ENCODE data around the gene NPEPL1.
"Not testable (repeated sequence)": the region's sequence is repeated elsewhere in the genome, so short reads cannot be mapped to it uniquely, and the experiment has no call there.

The NPEPL1 gene, protein sequence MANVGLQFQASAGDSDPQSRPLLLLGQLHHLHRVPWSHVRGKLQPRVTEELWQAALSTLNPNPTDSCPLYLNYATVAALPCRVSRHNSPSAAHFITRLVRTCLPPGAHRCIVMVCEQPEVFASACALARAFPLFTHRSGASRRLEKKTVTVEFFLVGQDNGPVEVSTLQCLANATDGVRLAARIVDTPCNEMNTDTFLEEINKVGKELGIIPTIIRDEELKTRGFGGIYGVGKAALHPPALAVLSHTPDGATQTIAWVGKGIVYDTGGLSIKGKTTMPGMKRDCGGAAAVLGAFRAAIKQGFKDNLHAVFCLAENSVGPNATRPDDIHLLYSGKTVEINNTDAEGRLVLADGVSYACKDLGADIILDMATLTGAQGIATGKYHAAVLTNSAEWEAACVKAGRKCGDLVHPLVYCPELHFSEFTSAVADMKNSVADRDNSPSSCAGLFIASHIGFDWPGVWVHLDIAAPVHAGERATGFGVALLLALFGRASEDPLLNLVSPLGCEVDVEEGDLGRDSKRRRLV

DNA sequence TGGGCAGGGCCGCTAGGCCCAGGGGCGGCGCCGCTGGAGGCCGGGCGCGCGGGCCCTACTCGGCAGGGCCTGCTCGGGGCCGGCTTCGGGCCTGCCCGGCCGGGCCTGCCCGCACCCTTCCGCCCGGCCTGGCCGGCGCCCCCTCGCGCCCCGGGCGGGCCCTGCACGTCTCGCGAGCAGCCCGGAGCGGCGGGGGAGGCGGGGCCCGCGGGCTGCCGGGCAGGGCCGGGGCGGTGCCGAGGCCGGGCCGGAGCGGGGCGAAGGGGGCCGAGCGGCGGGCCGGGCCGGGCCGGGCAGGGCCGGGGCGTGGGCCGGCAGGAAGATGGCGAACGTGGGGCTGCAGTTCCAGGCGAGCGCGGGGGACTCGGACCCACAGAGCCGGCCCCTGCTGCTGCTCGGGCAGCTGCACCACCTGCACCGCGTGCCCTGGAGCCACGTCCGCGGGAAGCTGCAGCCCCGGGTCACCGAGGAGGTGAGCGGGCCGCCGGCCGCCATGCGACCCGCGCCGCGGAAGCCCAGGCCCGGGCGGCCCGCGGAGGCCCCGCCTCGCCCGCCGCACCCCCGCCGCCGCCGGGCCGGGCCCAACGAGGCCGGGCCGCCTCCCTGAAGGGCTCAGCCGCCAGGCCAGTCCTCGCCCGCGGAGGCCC, at the start of gene NPEPL1:
Gene NPEPL1 (plus strand): TSS at position 222 of the 647 bp plus-strand sequence. CDS start 101 bp downstream, at position 323.
- peak; percentile 46 for DNase-seq (ENCODE audit: low read depth)

DNA sequence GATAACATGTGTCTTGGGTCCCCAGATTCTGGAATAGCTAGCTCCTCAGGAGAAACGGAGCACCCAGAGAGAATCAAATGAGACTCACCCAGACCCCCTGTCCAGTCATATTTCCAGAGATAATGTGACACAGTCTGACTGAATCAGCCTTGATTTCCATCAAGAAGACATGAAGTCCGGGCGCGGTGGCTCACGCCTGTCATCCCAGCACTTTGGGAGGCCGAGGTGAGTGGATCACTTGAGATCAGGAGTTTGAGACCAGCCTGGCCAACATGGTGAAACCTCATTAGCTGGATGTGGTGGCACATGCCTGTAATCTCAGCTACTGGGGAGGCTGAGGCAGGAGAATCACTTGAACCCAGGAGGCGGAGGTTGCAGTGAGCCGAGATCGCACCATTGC, 49.7 kb upstream of the NPEPL1 start:
- not testable (repeated sequence) for DNase-seq (ENCODE audit: low read depth)

DNA sequence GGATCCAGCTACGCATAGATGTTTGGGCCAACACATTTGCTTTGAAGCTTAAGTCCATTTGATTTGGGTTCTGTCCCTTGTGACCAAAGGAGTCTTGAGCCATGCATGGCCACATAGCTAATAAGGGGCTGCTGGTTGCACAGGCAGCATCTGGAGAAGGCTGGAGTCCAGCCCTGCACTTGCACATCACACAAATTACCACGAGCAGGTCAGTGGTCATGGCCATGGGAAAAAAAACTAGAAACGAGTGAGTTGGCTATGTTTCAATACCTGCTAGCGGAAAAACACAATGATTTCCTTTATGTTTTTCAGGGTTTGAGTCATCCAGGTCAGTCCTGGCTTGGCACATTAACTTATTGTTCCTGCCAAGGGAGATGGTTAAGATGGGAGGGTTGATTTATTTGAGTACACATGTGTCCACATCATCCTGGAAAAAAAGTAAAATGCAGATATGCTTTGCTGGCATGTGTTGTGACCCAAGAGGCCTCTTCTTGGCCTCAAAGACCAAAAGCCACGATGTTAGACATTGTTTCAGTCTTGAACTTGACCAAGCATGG, 47.1 kb upstream of the NPEPL1 start:
- no peak for DNase-seq (ENCODE audit: low read depth)

DNA sequence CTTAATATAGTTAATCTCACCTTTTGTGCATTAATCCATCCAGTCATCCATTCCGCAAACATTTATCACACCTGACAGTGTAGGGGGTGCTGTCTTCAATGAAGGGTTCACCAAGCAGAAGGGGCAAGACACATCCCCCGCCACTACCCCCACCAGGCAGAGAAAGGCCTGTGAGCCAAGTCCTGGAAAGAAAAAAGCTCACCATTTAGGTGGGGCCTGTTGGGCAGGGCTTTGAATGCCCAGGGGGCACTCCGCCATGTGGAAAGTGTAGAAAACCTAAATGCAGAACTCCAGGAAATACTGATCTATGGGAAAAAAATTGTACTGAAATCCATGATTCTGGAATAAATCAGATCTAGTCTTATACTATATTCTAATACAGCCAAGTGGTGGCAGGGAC, 46.3 kb upstream of the NPEPL1 start:
- DNase-seq (ENCODE audit: low read depth) = no peak

DNA sequence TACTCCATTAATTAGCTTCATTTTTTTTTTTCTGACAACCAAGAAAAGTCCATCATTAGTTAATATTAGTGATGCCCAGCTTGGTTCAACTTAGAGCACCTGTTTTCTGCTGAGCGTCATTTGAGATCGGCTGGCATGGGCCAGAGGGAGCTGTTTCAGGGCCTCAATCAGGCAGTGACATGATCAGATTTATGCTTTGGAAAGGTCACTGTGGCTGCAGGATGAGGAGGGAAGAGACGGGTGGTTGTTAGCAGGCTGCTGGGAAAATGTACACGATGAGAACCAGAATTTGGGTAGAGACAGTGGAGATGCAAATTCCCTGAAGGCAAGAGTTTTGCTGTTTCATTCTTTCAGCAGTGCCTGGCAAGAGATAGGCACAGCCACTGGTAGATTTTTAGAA, 45.9 kb upstream of the NPEPL1 start:
- no peak for DNase-seq (ENCODE audit: low read depth)

DNA sequence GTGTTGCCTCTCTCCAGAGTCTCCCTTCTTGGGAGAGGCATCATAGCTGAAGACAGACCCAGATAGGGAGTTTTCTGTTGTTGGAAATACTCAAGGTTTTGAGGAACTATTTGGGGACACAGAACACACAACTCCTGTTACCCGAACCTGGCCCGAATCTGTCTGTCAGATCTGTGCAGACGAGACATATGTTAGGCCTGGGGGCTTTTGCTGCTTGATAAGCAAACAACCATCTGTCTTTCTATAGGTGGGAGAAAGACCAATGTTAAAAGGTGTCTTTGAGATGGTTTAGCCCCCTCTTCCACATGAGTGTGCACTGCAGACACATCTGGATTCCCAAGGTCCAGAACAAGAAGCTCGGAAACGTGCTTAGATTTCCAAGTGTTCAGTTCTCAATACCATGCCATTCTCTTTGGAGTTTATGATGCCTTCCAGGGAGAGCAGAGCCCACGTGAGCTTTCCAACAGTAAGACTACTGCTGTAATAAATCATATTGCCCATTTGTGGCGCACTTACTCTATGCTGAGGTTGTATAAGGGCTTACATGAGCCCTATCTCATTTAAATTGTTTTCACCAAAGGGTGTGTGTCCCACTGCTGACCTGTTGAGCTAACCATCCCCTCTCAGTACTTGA, 45.3 kb upstream of the NPEPL1 start:
- no peak for DNase-seq (ENCODE audit: low read depth)

DNA sequence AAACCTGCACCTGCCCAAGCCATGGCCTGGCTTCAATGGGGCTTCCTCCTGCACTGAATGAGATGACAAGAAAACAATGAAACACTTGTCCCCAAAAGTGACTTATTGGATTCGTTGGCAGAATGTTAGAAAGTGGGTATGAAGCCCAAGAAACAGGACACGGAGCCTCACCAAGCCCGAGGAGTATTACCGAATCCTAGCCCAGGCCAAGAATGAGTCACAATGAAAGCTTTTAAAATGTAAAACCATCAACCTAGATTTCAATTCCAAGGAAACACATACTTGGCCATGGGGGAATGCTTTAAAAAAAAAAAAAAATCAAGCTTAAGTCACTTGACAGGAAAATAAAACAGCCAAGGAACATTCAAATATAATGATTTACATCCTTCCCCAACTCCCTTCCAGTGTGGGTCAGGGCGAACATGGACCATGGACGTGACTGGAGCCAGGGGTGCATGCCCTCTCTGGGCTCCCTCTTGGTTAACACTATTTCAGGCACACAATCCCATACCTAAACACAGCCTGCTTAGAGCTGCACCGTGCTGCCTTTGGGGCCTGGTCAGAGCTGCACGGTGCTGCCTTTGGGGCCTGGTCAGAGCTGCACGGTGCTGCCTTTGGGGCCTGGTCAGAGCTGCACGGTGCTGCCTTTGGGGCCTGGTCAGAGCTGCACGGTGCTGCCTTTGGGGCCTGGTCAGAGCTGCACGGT, 44.7 kb upstream of the NPEPL1 start:
- DNase-seq (ENCODE audit: low read depth) = no peak

DNA sequence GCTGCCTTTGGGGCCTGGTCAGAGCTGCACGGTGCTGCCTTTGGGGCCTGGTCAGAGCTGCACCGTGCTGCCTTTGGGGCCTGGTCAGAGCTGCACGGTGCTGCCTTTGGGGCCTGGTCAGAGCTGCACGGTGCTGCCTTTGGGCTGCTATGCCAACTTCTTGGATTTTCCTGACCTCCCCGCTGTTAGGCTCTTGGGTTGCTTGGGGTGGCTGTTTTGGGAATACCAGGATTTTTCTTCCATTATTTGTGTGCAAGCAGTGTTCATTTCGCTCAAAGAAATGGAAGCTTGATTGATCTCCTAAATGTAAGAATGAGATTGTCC, 44.1 kb upstream of the NPEPL1 start:
- DNase-seq (ENCODE audit: low read depth) = not testable (repeated sequence)

DNA sequence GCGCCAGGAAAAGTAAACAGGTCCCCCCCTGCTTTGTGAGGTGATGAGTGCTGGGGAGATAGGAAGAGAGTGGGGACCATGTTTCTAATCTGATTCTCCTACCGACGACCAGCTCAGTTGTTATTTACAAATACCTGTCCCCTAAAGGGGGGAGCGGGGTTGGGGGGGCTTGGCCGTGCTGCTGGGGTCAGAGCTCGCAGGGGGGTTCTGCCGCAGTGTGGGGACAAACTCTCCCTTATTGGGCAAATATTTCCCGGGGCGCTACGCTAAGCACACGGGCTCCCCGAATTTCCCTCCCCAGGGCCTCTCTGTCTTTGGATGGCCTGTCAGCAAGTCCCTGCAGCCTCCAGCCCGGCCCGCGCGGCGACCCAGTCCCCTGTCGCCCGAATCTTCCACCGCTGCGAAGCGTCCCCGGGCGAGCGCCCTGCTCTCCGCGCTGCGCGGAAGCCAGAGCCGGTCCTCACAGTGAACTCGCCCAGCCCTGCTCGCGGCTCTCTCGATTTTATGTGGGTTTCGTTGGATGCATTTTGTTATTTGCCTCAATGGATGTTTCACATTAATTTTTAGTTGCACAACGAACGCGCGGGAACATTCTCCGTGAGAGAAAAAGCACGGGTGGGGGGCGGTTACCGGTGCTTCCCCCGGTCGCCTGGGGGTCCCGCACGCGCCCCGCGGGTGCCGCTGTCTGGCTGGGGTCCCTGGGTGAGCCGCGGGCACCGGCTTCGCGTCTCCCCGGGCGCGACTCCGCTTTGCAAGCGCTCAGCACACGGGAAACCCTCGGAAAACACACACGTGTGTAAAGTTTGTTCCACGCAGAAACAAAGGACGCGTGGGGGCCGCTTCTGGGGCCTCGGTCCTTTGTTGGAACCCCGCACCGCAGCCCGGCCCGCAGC, 43.1 kb upstream of the NPEPL1 start:
- DNase-seq (ENCODE audit: low read depth) = peak; percentile 18

DNA sequence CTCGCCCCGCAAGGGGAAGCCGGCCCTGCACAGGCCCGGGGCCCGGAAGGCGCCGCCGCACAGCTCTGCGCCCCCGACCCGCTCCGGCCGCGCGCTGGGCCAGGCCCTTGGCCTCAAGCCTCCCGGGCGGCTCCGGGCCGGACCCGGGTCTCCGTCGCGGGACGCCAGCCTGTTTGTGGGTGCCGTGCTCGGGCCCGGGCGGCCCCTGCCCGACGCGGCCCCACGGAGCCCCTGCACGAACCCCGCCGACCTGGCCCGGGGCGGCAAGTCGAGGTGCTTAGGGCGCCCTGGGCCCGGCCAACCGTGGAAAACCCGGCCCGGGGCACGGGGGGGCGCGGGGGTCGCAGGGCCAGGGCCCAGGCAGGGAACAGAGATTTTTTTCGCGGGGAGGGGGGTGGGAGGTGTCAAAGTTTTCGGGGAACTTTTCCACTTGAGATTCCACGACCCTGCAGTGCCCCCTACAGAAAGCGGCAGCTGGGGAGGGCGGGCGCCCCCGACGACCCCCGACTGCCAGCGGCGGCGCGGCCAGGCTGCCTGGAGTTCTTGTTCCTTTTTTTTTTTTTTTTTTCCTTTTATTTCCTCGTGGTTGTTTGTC, 42.3 kb upstream of the NPEPL1 start:
- DNase-seq (ENCODE audit: low read depth) = no peak

DNA sequence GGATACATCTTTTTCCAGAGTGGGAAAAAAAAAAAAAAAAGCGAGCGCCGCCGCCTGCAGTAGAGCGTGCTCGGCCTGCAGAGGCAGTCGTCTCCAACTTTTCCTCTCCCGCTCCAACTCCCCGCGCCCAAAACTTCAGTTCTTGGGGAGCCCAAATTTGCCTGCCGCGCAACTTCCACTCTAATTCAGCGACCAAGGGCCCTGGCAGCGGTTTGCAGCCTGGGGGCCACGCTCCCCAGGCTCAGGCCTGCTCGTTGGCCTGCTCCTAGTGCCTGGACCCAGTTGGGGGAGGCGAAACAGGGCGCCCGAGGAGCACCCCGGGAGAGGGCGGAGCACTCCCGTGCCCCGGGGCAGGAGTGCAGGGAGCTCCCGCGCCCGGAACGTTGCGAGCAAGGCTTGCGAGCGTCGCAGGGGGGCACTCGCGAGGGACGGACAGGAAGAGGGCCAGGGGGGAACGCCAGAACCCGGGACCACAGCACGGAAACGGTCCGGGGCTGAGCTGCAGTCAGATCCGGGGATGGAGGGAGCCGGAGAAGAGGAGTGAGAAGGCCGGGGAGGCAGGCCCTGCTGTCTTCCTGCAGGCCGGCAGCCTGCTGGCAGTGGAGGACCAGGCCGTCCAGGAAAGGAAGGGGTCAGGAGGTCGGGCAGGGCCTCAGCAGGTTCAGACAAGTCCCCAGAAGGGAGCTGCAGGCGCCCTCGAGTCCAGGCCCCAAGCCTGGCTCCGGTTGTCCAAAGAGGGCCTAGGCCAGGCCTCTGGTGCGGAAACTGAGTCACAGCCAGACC, 41.6 kb upstream of the NPEPL1 start, which contains the start of gene STX16:
Gene STX16 (plus strand): TSS at position 508 of the 783 bp plus-strand sequence. CDS start 724 bp downstream, outside the sequence.
- peak; percentile 78 for DNase-seq (ENCODE audit: low read depth)

DNA sequence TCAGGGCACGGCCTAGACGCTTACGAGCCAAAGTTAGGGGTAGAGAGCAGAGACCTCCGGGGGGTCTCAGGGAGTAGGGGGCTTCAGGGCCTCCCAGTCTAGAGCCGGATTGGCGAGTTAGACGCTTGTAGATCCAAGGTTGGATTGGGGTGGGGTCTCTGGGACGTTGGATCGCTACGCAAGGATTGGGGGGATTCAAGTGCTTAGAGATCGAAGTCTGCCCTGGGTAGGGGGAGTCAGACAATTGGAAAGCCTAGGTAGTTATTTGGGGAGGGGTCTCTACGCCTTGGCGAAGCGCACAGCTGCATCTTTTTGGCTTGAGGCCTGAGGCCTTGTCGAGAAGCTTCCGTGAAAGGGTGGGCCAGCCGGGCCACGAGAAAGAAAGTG, 41.0 kb upstream of the NPEPL1 start:
- no peak for DNase-seq (ENCODE audit: low read depth)

DNA sequence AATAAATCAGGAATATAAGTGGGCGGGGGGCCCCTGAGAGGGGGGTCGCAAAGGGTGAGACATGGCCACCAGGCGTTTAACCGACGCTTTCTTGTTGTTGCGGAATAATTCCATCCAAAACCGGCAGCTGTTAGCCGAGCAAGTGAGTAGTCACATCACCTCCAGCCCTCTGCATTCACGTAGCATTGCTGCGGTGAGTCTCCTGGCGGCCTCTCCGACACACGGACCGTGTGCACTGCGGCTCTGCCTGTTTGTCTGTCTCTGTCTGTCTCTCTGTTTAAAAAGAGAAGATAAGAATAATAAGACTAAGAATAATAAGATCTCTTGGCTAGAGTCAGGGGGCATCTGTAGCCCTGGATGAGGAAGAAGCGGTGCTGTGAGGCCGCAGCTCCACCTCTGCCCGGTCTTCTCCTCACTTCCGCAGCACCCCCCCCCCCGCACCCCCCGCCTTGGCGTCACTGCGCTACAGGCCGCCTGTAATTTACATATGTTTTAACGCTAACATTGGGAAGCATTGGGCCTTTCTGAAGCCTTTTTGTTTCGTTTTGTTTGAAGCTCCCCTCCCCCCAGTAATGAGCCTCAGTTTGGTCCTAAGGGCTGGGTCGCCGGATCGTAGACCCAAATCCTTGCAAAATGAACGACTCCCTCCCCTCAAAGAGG, 40.5 kb upstream of the NPEPL1 start:
- DNase-seq (ENCODE audit: low read depth) = peak; percentile 38

DNA sequence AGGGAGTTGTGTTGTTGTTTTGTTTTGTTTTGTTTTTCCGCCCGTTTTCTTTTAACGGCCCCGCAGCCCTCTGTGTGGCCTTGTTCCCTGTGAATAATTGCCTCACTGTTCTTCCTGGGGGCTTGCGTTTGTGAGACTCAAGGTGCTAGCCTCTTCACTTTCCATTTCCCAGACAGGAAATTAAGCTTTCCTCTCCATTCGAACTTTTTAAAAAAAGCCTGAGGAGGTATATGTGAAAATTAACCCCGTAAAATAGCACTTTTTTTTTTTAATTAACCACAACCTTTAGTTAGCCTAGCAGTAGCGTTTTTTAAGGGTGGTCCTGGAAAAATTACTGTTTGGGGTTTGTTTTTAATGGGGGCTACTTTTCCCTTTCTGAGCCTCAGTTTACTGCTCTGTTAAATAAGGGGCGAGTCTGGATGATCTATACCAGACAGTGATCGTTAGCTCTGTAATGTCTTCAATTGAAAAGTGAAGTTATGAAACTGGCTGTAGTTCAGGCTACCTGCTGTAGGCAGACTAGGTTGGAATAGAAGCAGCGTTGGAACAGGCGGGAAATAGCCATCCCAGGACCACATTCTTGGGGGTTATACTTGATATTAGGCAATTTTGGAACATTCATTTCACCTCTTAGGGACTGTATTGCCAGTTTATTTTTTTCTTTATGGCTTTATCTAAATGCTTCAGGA, 39.9 kb upstream of the NPEPL1 start:
- no peak for DNase-seq (ENCODE audit: low read depth)

DNA sequence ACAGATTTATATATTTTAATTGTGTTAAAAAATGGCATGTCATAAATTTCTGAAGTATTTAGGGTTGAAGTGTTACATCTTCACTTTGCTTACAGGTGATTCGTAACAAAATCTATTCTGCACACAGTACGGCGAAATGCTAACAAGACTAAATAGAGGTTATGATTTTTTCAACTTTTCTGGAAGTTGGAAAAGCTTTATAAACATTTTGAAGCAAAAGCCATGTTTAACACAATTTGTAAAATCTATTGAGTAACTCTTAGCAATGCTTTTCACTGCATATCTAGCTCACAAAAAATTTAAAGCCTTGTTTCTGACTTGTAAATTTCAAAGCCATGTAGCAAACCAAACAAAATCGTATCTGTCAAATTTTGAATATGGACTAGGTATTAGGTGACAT, 38.3 kb upstream of the NPEPL1 start:
- no peak for DNase-seq (ENCODE audit: low read depth)

DNA sequence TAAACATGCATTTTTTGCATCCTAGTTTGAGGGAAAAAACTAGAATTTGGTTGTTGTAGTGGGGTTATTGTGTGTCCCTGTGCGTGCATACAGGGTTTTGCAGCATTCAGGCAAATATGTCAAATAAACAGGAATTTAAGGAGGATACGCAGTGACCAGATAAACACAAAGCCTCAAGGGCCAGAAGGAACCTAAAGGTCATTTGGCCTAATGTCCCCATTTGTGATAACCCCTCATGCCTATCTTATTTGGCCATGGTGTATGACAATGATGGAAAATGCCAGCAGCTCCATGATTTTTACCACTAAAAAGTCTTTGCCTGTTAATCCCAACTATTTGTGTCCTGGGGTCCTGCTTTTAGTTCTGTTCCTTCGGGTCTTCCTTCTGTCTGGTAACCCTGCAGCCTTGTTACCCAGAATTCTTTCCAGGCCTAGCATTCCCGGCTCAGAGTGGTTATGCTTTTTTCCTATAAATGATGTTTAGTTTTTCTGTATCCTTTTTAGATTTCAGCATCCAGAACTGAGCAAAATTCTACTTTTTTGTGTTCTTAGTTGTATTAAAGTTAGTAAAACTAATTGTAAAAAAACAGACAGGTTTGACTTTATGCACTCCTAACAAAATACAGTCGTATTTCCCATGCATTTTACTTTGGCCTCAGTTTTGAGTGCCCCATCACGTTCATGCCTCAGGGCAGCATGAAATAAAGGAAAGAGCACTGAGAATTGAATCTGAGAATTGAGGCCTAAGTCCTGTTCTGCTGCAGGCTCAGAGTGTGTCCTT, 37.1 kb upstream of the NPEPL1 start:
- no peak for DNase-seq (ENCODE audit: low read depth)

DNA sequence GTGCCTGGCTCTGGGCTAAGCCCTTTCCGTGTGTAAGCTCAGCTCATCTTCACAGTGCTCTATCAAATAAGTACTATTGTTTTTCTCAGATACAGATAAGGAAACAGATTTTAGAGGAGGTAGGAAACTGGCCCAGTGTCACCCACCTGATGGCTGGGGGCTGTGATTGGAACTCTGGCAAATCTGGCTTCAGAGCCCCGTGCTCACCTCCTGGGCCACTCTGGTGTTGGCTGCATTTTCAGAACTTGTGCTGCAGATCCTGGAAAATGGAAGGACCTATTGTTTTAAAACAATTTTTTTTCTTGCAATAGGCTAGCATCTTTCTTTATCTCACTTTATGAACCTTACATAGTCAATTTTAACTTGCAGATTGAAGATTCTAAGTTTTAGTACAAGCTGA, 35.8 kb upstream of the NPEPL1 start:
- DNase-seq (ENCODE audit: low read depth) = no peak

DNA sequence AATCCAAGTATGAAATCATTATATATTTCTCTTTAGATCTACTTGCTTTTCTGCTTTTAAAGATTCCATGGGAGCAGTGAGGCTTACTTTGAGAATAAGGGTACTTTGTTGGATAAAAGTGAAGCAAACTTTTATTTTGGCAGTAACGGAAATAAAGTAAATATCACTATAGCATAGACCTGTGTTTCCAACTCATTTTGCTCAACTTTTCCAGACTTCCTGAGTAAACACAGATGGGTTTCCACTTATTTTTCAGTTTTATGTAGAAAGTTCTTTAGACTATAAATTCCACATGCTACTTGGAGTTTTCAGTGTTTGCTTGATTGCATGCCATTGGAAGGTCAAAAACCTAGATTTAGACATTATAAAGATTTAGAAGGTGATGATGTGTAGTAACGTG, 35.3 kb upstream of the NPEPL1 start:
- no peak for DNase-seq (ENCODE audit: low read depth)

Measured in activated gamma-delta T cell treated with anti-CD3 and anti-CD28 coated beads, Interleukin-2, amount 50 U/mL, for 16 hours (primary cell).